Thoracic aorta (tissue), 2 donors: ENCODE measurements around the gene ITGAL. TPM values are rescaled to one million over a fixed set of nuclear protein-coding genes. Genes with fewer than 3 reads are reported as not detected.

ENCODE experiments used
- ATAC-seq: fragments of 150-250 bp; one replicate; pipeline ENCODE4 v1.8.0; 2017; ENCODE audit warnings: low read depth; ENCODE audit not compliant: insufficient number of reproducible peaks, low FRiP score
- DNase-seq: peaks from one replicate; pipeline ENCODE4 v3.0.0-alpha.2; 2020; ENCODE audit warnings: low spot score
- H3K27ac ChIP-seq, 2 donors: fragments of 200-600 bp; sonication (generic); 1 replicate in 1 of 2; 2 replicates in 1 of 2; pipeline ENCODE4 v1.5.1; 2016; ENCODE audit warnings: mild to moderate bottlenecking in 2 of 2, moderate library complexity in 2 of 2
- H3K27me3 ChIP-seq: fragments of 200-600 bp; sonication (generic); replicated peaks from 2 replicates; pipeline ENCODE4 v1.6.0; 2016; ENCODE audit warnings: mild to moderate bottlenecking; ENCODE audit not compliant: insufficient read depth
- H3K36me3 ChIP-seq: fragments of 200-600 bp; sonication (generic); one replicate; pipeline ENCODE4 v1.5.1; 2016
- H3K4me1 ChIP-seq, 2 donors: fragments of 200-600 bp; sonication (generic); 1 replicate in 1 of 2; 2 replicates in 1 of 2; pipeline versions ENCODE4 v1.5.1 to v1.6.0; 2016; ENCODE audit warnings: low read depth in 2 of 2, mild to moderate bottlenecking in 1 of 2; ENCODE audit not compliant: control insufficient read depth in 1 of 2
- H3K4me3 ChIP-seq: fragments of 200-600 bp; sonication (generic); 2 replicates; pipeline ENCODE4 v1.5.1; 2016; ENCODE audit warnings: mild to moderate bottlenecking
- H3K9me3 ChIP-seq: fragments of 200-600 bp; sonication (generic); 2 replicates; pipeline ENCODE4 v1.5.1; 2016
- CTCF ChIP-seq: fragments of 200-600 bp; sonication (generic); IDR thresholded peaks from one replicate; pipeline ENCODE4 v1.5.1; 2019; ENCODE audit warnings: antibody characterized with exemption
- total RNA-seq, 2 donors: library from RNA; depleted of rRNA; stranded (reverse); fragments of >200 nt; gene quantifications; one replicate each; pipeline versions ENCODE4 v1.1.0 to v1.2.3, GENCODE V29; 2016

ITGAL gene
- total RNA-seq, 2 donors from 2014 or later: 3.2 to 5.4 TPM

GRCh38 chr16:30434852-30435251 is 37.7 kb upstream of the ITGAL start:
- Histone ChIP-seq H3K36me3 (no peaks in the 10 kb centered on the region), H3K27me3 (no peaks in the 10 kb centered on the region), H3K4me1 (peaks cover 0 to 5% of the 10 kb centered on the region in 2 donors), H3K27ac (no peak overlapping the region), H3K4me3 (no peak overlapping the region), H3K9me3 (no peaks in the 10 kb centered on the region)
- no peak for TF ChIP-seq CTCF
- ATAC-seq (no peak), DNase-seq (no peak)

- H3K4me1 ChIP-seq: no peaks in the 10 kb centered on the region
- H3K9me3 ChIP-seq: no peaks in the 10 kb centered on the region
- DNase-seq (no peak), ATAC-seq (no peak)
- H3K36me3 ChIP-seq: no peaks in the 10 kb centered on the region
- no peak overlapping the region for H3K27ac ChIP-seq
- TF ChIP-seq CTCF: no peak
- no peak overlapping the region for H3K4me3 ChIP-seq
- H3K27me3 ChIP-seq: no peaks in the 10 kb centered on the region
Measured at GRCh38 chr16:30437511-30438046, 35.0 kb upstream of the ITGAL start.

GRCh38 chr16:30438835-30439234 is 33.7 kb upstream of the ITGAL start:
- no peaks in the 10 kb centered on the region for H3K36me3 ChIP-seq
- peaks cover 0 to under 1% of the 10 kb centered on the region in 2 donors for H3K4me1 ChIP-seq
- DNase-seq (no peak), ATAC-seq (no peak)
- no peak overlapping the region for H3K27ac ChIP-seq
- H3K4me3 ChIP-seq: no peak overlapping the region
- no peaks in the 10 kb centered on the region for H3K9me3 ChIP-seq
- no peak for TF ChIP-seq CTCF
- no peaks in the 10 kb centered on the region for H3K27me3 ChIP-seq

GRCh38 chr16:30439720-30440348 is 32.7 kb upstream of the ITGAL start:
- Histone ChIP-seq H3K4me3 (no peak overlapping the region), H3K36me3 (no peaks in the 10 kb centered on the region), H3K27ac (no peak overlapping the region), H3K9me3 (no peaks in the 10 kb centered on the region), H3K27me3 (no peaks in the 10 kb centered on the region), H3K4me1 (peaks cover 7 to 10% of the 10 kb centered on the region in 2 donors)
- ATAC-seq: no peak
- no peak for TF ChIP-seq CTCF
- DNase-seq: no peak

GRCh38 chr16:30443631-30444030 is 28.9 kb upstream of the ITGAL start:
- no peak for ATAC-seq
- no peak for DNase-seq
- no peak overlapping the region for H3K4me3 ChIP-seq

More at GRCh38 chr16:30443631-30444030, 28.9 kb upstream of the ITGAL start:
- TF ChIP-seq CTCF: no peak
- Histone ChIP-seq H3K27ac (no peak overlapping the region), H3K4me1 (peaks cover 9 to 20% of the 10 kb centered on the region in 2 donors), H3K27me3 (no peaks in the 10 kb centered on the region), H3K36me3 (no peaks in the 10 kb centered on the region), H3K9me3 (no peaks in the 10 kb centered on the region)
